VCaP (cell line): Measurements from ENCODE around the gene INTS14.

Source experiments
- H3K27ac ChIP-seq: fragments of 450-650 bp; 2 replicates; pipeline ENCODE4 v1.5.1; 2017
- TF ChIP-seq, protein P1 (sequence below): fragments of 450-650 bp; conservative IDR thresholded peaks from 2 replicates; pipeline ENCODE4 v1.5.1; 2017; ENCODE audit warnings: mild to moderate bottlenecking, moderate library complexity

The INTS14 gene

DNA sequence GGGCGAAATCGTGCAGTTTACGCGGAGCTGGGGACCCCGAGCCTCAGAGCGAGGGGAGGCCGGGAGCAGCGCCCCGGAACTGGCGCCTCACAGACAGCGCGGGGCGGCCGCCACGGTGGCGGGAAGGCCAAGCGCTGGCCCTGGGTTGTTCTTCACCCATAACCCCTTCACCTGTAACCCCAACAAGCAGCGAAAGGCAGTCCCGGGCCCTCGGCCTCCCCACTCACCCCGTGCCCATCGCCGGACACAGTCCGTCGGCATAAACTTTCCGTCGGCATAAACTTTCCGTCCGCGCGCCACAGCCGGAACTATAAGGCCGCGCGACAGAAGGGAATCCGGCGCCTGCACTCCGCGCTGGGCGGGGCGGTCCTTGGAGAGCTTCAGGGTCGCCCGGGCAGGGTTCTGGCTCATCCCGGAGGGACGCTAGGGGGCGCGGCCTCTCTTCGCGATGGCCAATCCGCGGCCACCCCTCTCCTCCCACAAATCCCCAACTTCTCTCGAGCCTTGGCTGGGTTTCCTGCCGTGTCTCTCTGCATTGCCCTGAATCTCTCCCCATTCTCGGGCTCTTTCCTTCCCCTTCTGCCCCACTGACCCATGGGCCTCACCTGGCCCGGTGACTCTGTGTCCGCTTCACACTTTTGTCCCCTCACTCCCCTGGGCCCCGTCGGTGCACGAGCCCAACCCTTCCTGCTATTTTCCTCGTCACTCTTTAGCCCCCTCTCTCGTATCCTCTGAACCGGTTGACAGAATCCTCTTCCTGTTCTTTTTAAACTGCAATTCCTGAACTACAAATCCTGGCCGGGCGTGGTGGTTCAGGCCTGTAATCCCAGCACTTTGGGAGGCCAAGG lies at the start of gene INTS14:
Gene INTS14 (minus strand): TSS at position 261 of the 848 bp plus-strand sequence. CDS start 3,751 bp downstream, outside the sequence.
- peak within 1 kb of the TSS; percentile 95 for H3K27ac ChIP-seq
- TF ChIP-seq, protein P1, sequence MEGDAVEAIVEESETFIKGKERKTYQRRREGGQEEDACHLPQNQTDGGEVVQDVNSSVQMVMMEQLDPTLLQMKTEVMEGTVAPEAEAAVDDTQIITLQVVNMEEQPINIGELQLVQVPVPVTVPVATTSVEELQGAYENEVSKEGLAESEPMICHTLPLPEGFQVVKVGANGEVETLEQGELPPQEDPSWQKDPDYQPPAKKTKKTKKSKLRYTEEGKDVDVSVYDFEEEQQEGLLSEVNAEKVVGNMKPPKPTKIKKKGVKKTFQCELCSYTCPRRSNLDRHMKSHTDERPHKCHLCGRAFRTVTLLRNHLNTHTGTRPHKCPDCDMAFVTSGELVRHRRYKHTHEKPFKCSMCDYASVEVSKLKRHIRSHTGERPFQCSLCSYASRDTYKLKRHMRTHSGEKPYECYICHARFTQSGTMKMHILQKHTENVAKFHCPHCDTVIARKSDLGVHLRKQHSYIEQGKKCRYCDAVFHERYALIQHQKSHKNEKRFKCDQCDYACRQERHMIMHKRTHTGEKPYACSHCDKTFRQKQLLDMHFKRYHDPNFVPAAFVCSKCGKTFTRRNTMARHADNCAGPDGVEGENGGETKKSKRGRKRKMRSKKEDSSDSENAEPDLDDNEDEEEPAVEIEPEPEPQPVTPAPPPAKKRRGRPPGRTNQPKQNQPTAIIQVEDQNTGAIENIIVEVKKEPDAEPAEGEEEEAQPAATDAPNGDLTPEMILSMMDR: peak; percentile 88

DNA sequence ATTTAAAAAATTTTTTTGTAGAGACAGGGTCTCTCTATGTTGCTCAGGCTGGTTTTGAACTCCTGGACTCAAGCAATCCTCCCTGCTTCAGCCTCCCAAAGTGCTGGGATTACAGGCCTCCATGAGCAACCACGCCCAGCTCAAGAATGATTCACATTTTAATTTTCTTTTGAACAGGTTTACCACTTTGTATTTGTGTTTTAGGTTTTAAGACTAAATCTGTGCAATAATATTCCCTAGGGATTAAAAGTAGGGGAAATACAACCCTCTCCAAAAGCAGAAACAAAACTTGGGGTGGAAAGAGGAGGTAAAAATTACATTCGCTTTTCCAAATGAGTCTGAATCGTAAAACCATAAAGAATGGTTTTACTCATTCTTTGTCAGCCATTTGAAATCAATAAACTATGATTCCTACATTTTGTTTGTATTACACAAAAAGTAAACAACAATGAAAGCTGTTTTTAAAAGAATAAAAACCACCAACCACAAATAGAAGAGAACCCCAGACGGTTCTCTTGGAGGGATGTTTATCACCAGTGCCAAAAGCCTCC lies 48.6 kb upstream of the INTS14 start:
- no peak overlapping the region for H3K27ac ChIP-seq
- TF ChIP-seq, protein P1: no peak

DNA sequence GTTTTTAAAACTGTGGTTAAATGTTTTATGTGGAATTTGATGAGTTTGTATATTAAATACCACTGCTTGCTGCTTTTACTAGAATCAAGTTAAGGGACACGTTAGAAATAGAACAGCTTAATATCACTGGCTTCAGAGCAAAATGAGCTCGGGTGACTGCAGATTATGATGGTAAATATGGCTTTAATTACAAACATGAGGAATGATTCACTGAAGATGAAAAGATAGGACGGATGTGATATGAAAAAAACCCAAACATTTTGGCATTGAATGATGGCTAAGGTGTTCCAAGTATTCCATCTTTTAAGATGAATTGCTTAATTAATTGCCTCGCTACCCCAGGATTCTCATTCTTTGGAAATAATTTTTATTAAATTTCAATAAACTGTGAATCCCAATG lies 44.5 kb upstream of the INTS14 start:
- TF ChIP-seq, protein P1: no peak
- H3K27ac ChIP-seq: no peak overlapping the region

DNA sequence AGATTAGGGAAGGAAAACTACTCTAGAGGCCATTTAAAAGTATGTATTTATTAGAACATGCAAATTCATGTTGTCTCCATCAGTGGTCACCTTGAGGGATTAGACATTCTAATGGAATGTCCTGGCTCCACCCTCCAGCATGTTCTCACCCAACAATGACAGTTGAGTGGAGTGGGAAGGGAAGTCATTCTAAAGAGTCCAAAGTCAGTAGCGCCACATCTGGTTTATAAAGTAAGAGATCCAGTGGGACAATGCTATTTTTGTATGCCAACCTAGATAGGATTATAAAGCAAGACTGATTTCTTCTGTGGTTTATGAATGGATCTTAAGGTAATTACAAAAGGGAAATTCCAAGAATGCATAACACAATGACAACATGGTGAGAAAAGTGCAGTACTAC lies 44.1 kb upstream of the INTS14 start:
- H3K27ac ChIP-seq: no peak overlapping the region
- TF ChIP-seq, protein P1: no peak

DNA sequence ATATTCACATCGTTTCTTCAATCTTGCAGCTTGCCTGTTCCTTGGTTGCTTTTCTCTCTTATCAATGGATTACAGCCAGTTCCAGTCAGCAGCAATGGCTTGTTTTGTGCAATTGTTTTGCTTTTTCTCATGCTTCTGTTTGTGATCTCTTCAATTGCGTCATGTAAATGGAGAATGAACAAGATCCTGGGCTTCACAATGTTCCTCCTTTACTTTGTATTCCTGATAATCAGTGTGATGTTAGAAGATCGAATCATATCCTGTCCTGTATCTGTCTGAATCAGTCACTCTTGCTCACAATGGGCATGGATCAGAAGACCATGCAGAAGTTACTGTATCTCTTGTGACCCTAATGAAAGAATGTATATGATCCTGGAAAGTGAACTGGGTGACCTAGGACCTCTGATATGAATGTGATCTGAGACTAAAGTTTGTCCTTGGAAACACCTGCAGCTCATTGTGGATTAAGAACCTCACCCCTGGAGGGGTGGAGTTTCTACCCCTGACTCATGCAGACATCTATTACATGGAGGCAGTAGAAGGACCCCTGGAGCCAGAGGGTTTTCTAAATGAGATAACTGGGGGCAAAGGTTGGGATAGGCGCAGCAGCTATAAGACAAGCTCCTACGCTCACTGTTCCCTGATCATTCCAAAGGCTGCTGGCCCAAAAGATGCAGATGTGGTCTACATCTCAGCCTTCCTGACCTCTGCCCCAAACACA lies 43.0 kb upstream of the INTS14 start:
- TF ChIP-seq, protein P1: no peak
- H3K27ac ChIP-seq: no peak overlapping the region

DNA sequence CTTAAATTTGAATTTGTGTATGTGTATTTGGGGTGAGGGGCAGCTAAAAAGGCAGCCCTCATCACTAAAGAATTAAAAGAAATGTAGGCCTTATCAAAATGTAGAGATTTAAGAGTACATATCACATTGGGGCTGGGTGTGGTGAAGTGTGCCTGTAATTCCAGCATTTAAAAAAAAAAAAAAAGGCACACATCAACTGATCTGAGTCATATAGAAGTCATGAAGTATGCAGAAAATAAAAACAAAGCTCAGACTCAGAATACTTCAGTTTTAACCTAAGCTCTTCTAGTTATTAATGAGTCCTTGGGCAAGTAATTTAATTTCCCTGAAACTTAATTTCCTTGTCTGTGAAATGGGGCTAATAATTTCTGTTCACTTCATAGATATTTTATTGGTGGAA lies 42.4 kb upstream of the INTS14 start:
- no peak overlapping the region for H3K27ac ChIP-seq
- TF ChIP-seq, protein P1: no peak
